Uterus (tissue), 2 donors: ENCODE measurements around the gene LSAMP.

Experiments used
- CTCF ChIP-seq, 4 experiments: fragments of 200-600 bp in 2 of 4; fragments of 450-650 bp in 2 of 4; sonication (generic) in 2 of 4; IDR thresholded peaks; one replicate each; pipeline ENCODE4 v1.5.1; 2016 to 2019; ENCODE audit warnings: antibody characterized with exemption in 4 of 4, mild to moderate bottlenecking in 2 of 4, moderate library complexity in 1 of 4
- POLR2A ChIP-seq, 2 donors: fragments of 450-650 bp; IDR thresholded peaks; one replicate each; pipeline ENCODE4 v1.6.1; 2016; ENCODE audit warnings: antibody characterized with exemption in 2 of 2, mild to moderate bottlenecking in 1 of 2, moderate library complexity in 1 of 2

- TF ChIP-seq POLR2A (IDR thresholded peaks at IDR 0.05) (no peak), CTCF (IDR thresholded peaks at IDR 0.05) (no peak)
These were observed 411.8 kb downstream of the LSAMP start for GRCh38 chr3:116033516-116033915.
